HG03064 (cell line): Measurements from ENCODE around the gene GMEB2.
"Not testable (repeated sequence)": the region's sequence is repeated elsewhere in the genome, so short reads cannot be mapped to it uniquely, and the experiment has no call there.

ENCODE experiments used
- ATAC-seq: cut with Tn5 transposase; IDR thresholded peaks from one replicate; pipeline ENCODE4 v1.9.1; 2021; ENCODE audit warnings: low read depth; ENCODE audit not compliant: unreplicated experiment

GMEB2 gene

GRCh38 chr20:63657937-63658748 is 31.2 kb upstream of the GMEB2 start, which contains the start of gene RTEL1:
Gene RTEL1 (plus strand): TSS chr20:63658312. CDS start chr20:63659403, 1,091 bp downstream.
- peak; percentile 82 for ATAC-seq

GRCh38 chr20:63657260-63657936 is 30.5 kb upstream of the GMEB2 start:
- no peak for ATAC-seq

- no peak for ATAC-seq
Measured at GRCh38 chr20:63656451-63656850, 29.6 kb upstream of the GMEB2 start.

- ATAC-seq = no peak
Measured at GRCh38 chr20:63655249-63655648, 28.3 kb upstream of the GMEB2 start.

- no peak for ATAC-seq
Measured at GRCh38 chr20:63653974-63654668, 27.2 kb upstream of the GMEB2 start.

- ATAC-seq = no peak
Measured at GRCh38 chr20:63653041-63653973, 26.4 kb upstream of the GMEB2 start, which contains the start of gene STMN3. Gene STMN3 (minus strand): TSS chr20:63653424. CDS start chr20:63653345, 79 bp downstream.

GRCh38 chr20:63652192-63652980 is 25.5 kb upstream of the GMEB2 start:
- ATAC-seq = no peak

- no peak for ATAC-seq
Measured at GRCh38 chr20:63651942-63652191, 25.0 kb upstream of the GMEB2 start.

GRCh38 chr20:63650486-63650885 is 23.6 kb upstream of the GMEB2 start:
- ATAC-seq = not testable (repeated sequence)

- no peak for ATAC-seq
Measured at GRCh38 chr20:63648895-63649589, 22.1 kb upstream of the GMEB2 start.

GRCh38 chr20:63648190-63648589 is 21.3 kb upstream of the GMEB2 start:
- no peak for ATAC-seq

GRCh38 chr20:63645218-63645617 is 18.3 kb upstream of the GMEB2 start:
- ATAC-seq = no peak

GRCh38 chr20:63643946-63644345 is 17.0 kb upstream of the GMEB2 start:
- ATAC-seq = no peak

GRCh38 chr20:63643499-63643898 is 16.6 kb upstream of the GMEB2 start:
- no peak for ATAC-seq

- no peak for ATAC-seq
Measured at GRCh38 chr20:63642527-63643247, 15.8 kb upstream of the GMEB2 start.

- peak; percentile 48 for ATAC-seq
Measured at GRCh38 chr20:63641792-63642523, 15.1 kb upstream of the GMEB2 start.

GRCh38 chr20:63641146-63641791 is 14.4 kb upstream of the GMEB2 start:
- peak; percentile 17 for ATAC-seq
